Stomach (tissue), 9 donors: ENCODE results near the gene KIRREL3. TPM values are rescaled to one million over a fixed set of nuclear protein-coding genes. Genes with fewer than 3 reads are reported as not detected.

Source experiments
- DNase-seq, 2 donors: peaks; one replicate each; pipeline versions ENCODE4 v3.0.0 to v3.0.0-alpha.2; 2013 to 2019
- H3K27ac ChIP-seq, 5 donors: fragments of 200-600 bp in 4 of 5; sonication (generic) in 4 of 5; one replicate each; pipeline ENCODE4 v1.5.1; 2013 to 2019; ENCODE audit warnings: mild to moderate bottlenecking in 1 of 5, moderate library complexity in 1 of 5
- H3K27me3 ChIP-seq, 3 donors: fragments of 200-600 bp; sonication (generic); one replicate each; pipeline ENCODE4 v1.5.1; 2017 to 2019; ENCODE audit warnings: mixed run types in 1 of 3
- H3K36me3 ChIP-seq, 4 donors: fragments of 200-600 bp; sonication (generic); 1 replicate in 3 of 4; 2 replicates in 1 of 4; pipeline ENCODE4 v1.5.1; 2016 to 2019
- H3K4me1 ChIP-seq, 4 donors: fragments of 200-600 bp; sonication (generic); one replicate each; pipeline ENCODE4 v1.5.1; 2016 to 2019
- H3K4me3 ChIP-seq, 4 donors: fragments of 200-600 bp; sonication (generic) in 3 of 4; one replicate each; pipeline ENCODE4 v1.5.1; 2016 to 2019; ENCODE audit warnings: mild to moderate bottlenecking in 1 of 4
- H3K9me3 ChIP-seq, 4 donors: fragments of 200-600 bp; sonication (generic); one replicate each; pipeline ENCODE4 v1.5.1; 2016 to 2019
- CTCF ChIP-seq, 7 experiments: fragments of 450-650 bp in 4 of 7; fragments of 200-600 bp in 3 of 7; sonication (generic) in 3 of 7; IDR thresholded peaks; one replicate each; pipeline ENCODE4 v1.5.1; 2016 to 2019; ENCODE audit warnings: antibody characterized with exemption in 7 of 7, control low read depth in 2 of 7, mild to moderate bottlenecking in 1 of 7
- EP300 ChIP-seq: sonication (generic); formaldehyde crosslinking; IDR thresholded peaks from one replicate; pipeline ENCODE4 v1.6.1; 2017; ENCODE audit warnings: antibody characterized with exemption
- POLR2A ChIP-seq, 4 donors: fragments of 450-650 bp; IDR thresholded peaks; one replicate each; pipeline ENCODE4 v1.6.1; 2016; ENCODE audit warnings: antibody characterized with exemption in 4 of 4, control low read depth in 2 of 4, mild to moderate bottlenecking in 1 of 4, moderate library complexity in 1 of 4
- POLR2AphosphoS5 ChIP-seq, 3 donors: sonication (generic); formaldehyde crosslinking; IDR thresholded peaks; one replicate each; pipeline ENCODE4 v1.6.1; 2016; ENCODE audit warnings: antibody characterized with exemption in 3 of 3
- WGBS, 5 donors: extraction: QIAGEN DNeasy Blood & Tissue Kit in 3 of 5; methylation state at CpG; one replicate each; pipeline versions ENCODE4 v1.1.5 to v1.1.7; 2013 to 2018; 5-methylcytosine and 5-hydroxymethylcytosine counted together
- intact Hi-C: fragments of 100-400 bp; cut with DNase I; formaldehyde crosslinking; loops from one replicate; pipeline ENCODE4 v1.15.1; 2023; ENCODE audit warnings: low total_unique reads
- polyA plus RNA-seq, 3 donors: library from polyadenylated mRNA; stranded (reverse); fragments of 200-250 nt; gene quantifications; one replicate each; pipeline ENCODE4 v1.2.3, GENCODE V29; 2013
- total RNA-seq, 5 donors: library from RNA; depleted of rRNA; stranded (reverse); fragments of >200 nt; gene quantifications; one replicate each; pipeline versions ENCODE4 v1.1.0 to v1.2.3, GENCODE V29; 2014 to 2016
- donor health status: healthy with polysubstance abuse.
- donor health status: Bipolar disorder and iron deficiency.
- donor health status: healthy.

KIRREL3 gene
- total and polyA plus RNA-seq, 8 donors = 0.10 to 1.7 (median 0.38) TPM; not detected in 4

GRCh38 chr11:126403658-126404057, 596.9 kb downstream of the KIRREL3 start:
- intact Hi-C loops = no loop called here
- H3K27me3 ChIP-seq = no peaks in the 10 kb centered on the region
- H3K9me3 ChIP-seq = peaks cover 0 to 10% (median 0%) of the 10 kb centered on the region in 4 donors
- no peak for DNase-seq
- 84 to 95% (median 89%) methylated on average over 8 of the region's 8 CpGs for WGBS, 5 donors
- no peak overlapping the region for H3K27ac ChIP-seq
- H3K4me1 ChIP-seq = peaks cover 0 to 26% (median 5%) of the 10 kb centered on the region in 4 donors
- TF ChIP-seq CTCF (IDR thresholded peaks at IDR 0.05) (no peak), POLR2AphosphoS5 (IDR thresholded peaks at IDR 0.05) (no peak), POLR2A (IDR thresholded peaks at IDR 0.05) (no peak), EP300 (no peak)
- no peak overlapping the region for H3K4me3 ChIP-seq
- peaks cover 8 to 22% (median 17%) of the 10 kb centered on the region in 4 donors for H3K36me3 ChIP-seq

GRCh38 chr11:126403022-126403581, 597.5 kb downstream of the KIRREL3 start:
- intact Hi-C loops = no loop called here
- H3K4me3 ChIP-seq = no peak overlapping the region
- H3K4me1 ChIP-seq = peaks cover 0 to 26% (median 5%) of the 10 kb centered on the region in 4 donors
- no peaks in the 10 kb centered on the region for H3K27me3 ChIP-seq
- DNase-seq = peak in 1 of 2 donors; percentile 57
- H3K9me3 ChIP-seq = peaks cover 0 to 10% (median 0%) of the 10 kb centered on the region in 4 donors
- TF ChIP-seq EP300 = no peak
- TF ChIP-seq POLR2A (IDR thresholded peaks at IDR 0.05) = no peak
- no peak for TF ChIP-seq CTCF (IDR thresholded peaks at IDR 0.05)
- no peak for TF ChIP-seq POLR2AphosphoS5 (IDR thresholded peaks at IDR 0.05)
- no peak overlapping the region for H3K27ac ChIP-seq
- 64 to 88% (median 65%) methylated on average over 13 to 15 of the region's 15 CpGs for WGBS, 5 donors
- peaks cover 3 to 16% (median 12%) of the 10 kb centered on the region in 4 donors for H3K36me3 ChIP-seq

GRCh38 chr11:126400479-126400878, 600.1 kb downstream of the KIRREL3 start:
- no peak overlapping the region for H3K27ac ChIP-seq
- TF ChIP-seq EP300 (no peak), POLR2AphosphoS5 (IDR thresholded peaks at IDR 0.05) (no peak), POLR2A (IDR thresholded peaks at IDR 0.05) (no peak), CTCF (IDR thresholded peaks at IDR 0.05) (no peak)
- H3K27me3 ChIP-seq = no peaks in the 10 kb centered on the region
- no peak for DNase-seq
- H3K36me3 ChIP-seq = no peaks in the 10 kb centered on the region
- no peak overlapping the region for H3K4me3 ChIP-seq
- intact Hi-C loops = no loop called here
- H3K9me3 ChIP-seq = peaks cover 0 to 10% (median 0%) of the 10 kb centered on the region in 4 donors
- peaks cover 0 to 18% (median 7%) of the 10 kb centered on the region in 4 donors for H3K4me1 ChIP-seq
- 93 to 98% (median 94%) methylated on average over 6 of the region's 6 CpGs for WGBS, 5 donors

GRCh38 chr11:126400019-126400418, 600.6 kb downstream of the KIRREL3 start:
- TF ChIP-seq POLR2AphosphoS5 (IDR thresholded peaks at IDR 0.05) (no peak), CTCF (IDR thresholded peaks at IDR 0.05) (no peak), EP300 (no peak), POLR2A (IDR thresholded peaks at IDR 0.05) (no peak)
- intact Hi-C loops = no loop called here
- no peaks in the 10 kb centered on the region for H3K36me3 ChIP-seq
- no peak overlapping the region for H3K27ac ChIP-seq
- peaks cover 0 to 10% (median 0%) of the 10 kb centered on the region in 4 donors for H3K9me3 ChIP-seq
- H3K27me3 ChIP-seq = no peaks in the 10 kb centered on the region
- no peak for DNase-seq
- H3K4me1 ChIP-seq = peaks cover 0 to 13% (median 8%) of the 10 kb centered on the region in 4 donors
- H3K4me3 ChIP-seq = no peak overlapping the region
